HG03575 (cell line): ENCODE results near the gene UTRN.

Experiments used
- ATAC-seq: cut with Tn5 transposase; IDR thresholded peaks from one replicate; pipeline ENCODE4 v1.9.1; 2021; ENCODE audit not compliant: unreplicated experiment, insufficient number of reproducible peaks, low FRiP score; ENCODE audit errors: extremely low read depth

UTRN gene

GRCh38 chr6:144284783-144285547 lies at the start of gene UTRN:
UTRN (plus strand) TSS chr6:144285335; CDS start chr6:144291829, 6,494 bp downstream.
- ATAC-seq: no peak

GRCh38 chr6:144244688-144245087 lies 40.4 kb upstream of the UTRN start:
- ATAC-seq: no peak

GRCh38 chr6:144246988-144247387 lies 38.1 kb upstream of the UTRN start:
- no peak for ATAC-seq

- no peak for ATAC-seq
These were observed 37.1 kb upstream of the UTRN start for GRCh38 chr6:144248003-144248402.

DNA sequence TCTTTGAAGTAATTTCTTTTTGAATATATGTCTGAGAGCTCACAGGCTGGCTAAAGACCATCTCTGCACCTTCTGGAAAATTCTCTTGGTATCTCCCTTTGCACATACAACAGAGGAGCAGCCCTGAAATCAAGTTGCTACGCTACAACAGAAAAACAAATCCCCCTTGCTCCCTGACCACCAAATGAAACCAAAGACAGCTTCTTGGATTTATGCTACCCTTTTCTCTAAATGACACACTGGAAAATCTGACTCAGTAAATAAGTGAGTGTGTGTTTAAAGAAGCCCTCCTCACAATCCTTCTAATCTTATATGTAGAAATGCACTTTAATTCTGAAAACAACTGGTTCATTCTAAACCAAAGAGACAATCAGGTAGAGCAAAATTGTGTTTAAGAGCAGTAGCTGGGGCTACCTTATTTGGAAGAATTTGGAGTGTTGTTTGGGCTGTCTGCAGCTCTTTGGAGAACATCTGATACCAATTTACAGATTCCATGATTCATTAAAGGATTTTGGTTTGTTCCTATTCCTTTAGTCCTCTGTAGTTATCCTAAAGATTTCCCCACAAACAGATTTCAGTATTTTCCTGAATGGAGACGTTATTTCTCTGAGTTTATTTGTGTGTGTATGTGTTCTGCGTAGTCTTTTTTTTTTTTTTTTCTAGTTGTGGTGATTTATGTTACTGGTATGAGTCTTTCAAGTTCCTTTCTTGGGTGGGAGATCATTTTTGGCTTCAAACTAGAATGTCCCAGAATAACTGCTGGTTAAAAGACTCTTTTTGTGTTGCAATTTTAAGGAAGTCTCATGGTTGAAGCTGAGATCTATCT lies 36.4 kb upstream of the UTRN start:
- no peak for ATAC-seq

GRCh38 chr6:144250276-144250675 lies 34.9 kb upstream of the UTRN start:
- ATAC-seq: no peak

DNA sequence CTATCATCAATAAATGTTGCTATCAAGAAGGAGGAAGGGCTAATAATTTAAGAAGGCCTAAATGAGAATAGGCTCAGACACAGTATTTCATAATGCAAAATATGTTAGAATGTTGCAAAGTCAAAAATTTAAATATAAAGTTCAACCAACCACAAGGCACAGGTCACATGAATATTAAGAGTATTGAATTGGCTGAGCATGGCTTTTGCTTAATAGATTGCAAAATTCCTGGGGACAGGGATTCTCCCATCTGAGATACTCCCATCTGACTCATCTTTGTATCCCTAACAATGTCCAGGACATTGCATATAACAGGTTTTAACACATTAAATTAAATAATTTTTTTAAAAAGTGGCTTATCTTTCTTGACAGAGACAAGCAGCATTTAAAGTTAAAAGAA lies 32.9 kb upstream of the UTRN start:
- ATAC-seq: no peak

GRCh38 chr6:144259986-144260385 lies 25.1 kb upstream of the UTRN start:
- ATAC-seq: no peak

DNA sequence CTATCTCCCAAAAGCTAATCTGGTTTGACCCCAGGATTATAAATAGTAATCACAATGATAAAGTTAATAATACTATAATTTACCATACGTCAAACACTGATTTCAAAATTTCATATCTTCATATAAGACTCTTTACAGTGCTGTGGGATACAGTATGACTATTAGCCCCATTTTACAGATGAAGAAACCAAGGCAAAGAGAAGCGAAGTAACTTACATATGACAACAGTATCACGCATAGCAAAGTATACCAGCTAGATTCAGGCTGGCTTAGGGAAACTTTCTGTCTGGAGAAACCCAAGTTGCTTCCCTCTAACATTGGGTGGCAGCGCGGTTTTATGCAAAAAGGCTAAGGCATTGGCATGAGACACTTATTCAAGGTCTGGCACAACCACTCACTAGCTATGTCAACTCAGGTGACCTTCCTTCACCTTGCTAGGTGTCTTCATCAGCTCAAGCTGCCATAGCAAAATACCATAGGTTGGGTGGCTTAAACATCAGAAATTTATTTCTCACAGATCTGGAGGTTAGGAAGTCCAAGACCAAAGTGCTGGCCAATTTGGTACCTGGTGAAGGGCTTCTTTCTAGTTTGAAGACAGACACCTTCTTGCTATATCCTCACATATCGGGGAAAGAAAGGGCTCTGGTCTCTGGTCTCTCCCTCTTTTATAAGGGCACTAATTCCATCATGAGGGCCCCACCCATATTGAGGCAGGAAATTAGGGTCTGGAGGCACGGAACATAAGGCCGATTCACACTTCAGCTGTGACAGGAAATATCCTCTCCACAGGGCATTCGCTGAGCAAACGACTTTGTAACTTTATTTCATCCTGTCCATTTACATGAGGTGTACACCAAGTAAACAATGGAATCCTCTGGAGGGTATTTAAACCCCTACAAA lies 22.4 kb upstream of the UTRN start:
- no peak for ATAC-seq

DNA sequence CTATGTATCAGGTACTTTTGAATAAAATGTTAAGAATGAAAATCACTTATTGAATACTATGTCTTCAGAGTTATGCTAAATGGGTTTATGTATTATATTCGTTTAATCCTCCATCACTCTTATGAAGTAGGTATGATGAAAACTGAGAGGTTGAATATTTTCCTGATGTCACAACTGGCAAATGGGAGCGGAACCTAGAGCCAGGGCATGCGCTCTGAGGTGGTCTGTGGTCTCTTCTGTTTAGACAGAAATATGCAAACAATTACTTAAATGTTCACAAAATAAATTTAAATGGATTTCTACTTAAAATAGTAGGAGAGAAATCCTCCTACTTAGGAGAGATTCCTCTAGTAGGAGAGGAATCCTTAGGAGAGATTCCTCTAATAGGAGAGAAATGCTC lies 21.3 kb upstream of the UTRN start:
- ATAC-seq: no peak

- no peak for ATAC-seq
These were observed 20.7 kb upstream of the UTRN start for GRCh38 chr6:144264270-144265060.

GRCh38 chr6:144265061-144265357 lies 20.1 kb upstream of the UTRN start:
- no peak for ATAC-seq

DNA sequence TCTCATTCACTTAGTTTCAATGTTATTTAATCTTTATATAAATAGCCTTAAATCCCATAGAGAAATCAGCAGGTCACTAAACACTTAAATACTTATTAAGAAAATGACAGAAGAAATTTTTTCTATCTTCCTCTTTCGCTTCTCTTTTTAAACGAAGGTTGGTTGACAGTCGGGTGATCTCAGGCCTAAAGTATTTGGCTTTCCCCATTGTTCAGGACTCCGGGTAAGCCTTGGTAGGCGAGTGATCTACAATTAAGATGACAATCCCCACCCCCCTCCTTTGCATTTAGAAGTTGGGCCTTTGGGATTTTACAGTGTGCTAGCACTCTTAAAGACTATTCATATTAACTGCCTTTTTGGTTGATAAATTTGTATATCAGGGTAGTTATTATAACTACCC lies 19.7 kb upstream of the UTRN start:
- no peak for ATAC-seq

- ATAC-seq: no peak
These were observed 19.0 kb upstream of the UTRN start for GRCh38 chr6:144266091-144266649.

- no peak for ATAC-seq
These were observed 16.3 kb upstream of the UTRN start for GRCh38 chr6:144268794-144269349.

DNA sequence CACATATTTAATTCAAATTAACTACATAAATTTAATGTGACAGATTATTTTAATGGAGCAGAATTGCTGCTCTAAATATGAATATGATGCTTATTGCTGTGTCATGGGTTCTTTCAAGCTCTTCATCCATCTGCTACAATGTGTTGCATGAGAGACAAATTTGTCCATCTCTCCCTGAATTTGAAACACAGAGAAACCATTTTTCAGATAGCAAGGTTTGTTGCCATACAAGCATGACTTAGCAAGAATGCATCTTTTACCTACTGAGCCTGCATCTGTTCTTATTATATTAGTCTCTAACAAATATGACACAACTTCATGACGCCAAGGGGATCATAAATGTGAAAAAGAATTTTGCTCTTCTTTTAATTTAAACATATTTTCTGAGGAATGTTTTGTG lies 8.0 kb upstream of the UTRN start:
- no peak for ATAC-seq

DNA sequence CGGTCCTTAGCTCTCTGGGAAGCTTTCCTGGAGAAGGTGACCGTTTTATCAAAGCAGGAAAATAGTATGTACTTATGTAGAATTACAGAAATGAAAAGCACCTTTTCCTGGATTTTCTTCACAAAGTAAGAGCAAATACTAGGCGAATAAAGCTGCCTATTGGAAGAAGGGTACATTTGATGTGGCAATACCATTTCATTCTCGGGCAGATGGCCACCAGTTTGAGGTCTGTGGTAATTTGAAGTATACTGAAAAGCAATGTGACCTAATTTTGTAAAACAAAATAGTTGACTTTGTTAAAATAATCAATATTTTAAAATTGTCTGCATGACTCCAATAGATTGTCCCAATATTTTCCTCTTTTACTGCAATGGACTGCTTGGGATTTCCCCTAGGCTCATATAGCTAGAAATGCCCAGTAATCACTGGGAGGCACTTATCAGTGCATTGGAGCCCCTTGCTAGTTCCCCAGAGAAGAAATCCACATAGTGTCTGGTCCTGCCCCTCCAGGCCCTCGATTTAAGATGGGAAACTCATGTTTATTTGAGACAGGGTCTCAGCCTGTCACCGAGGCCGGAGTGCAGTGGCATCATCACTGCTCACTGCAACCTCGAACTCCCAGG lies 7.4 kb upstream of the UTRN start:
- no peak for ATAC-seq
